ENCODE measurements around the gene C11orf86. TPM values are rescaled to one million over a fixed set of nuclear protein-coding genes. Genes with fewer than 3 reads are reported as not detected.
"Not testable (repeated sequence)": the region's sequence is repeated elsewhere in the genome, so short reads cannot be mapped to it uniquely, and the experiment has no call there.

Gene C11orf86
- total RNA-seq, 4 donors from 2014 or later, result not detected

GRCh38 chr11:66983275-66983924, 8.3 kb downstream of the C11orf86 start:
- DNase-seq (ENCODE audit: extremely low spot score), result no peak
- WGBS, result 81% methylated on average over 5 of the region's 5 CpGs
- TF ChIP-seq EP300 (IDR thresholded peaks at IDR 0.05) (no peak), POLR2AphosphoS5 (IDR thresholded peaks at IDR 0.05) (no peak), POLR2A (IDR thresholded peaks at IDR 0.05; ENCODE audit: low read depth) (no peak)
- TF ChIP-seq, protein P1, sequence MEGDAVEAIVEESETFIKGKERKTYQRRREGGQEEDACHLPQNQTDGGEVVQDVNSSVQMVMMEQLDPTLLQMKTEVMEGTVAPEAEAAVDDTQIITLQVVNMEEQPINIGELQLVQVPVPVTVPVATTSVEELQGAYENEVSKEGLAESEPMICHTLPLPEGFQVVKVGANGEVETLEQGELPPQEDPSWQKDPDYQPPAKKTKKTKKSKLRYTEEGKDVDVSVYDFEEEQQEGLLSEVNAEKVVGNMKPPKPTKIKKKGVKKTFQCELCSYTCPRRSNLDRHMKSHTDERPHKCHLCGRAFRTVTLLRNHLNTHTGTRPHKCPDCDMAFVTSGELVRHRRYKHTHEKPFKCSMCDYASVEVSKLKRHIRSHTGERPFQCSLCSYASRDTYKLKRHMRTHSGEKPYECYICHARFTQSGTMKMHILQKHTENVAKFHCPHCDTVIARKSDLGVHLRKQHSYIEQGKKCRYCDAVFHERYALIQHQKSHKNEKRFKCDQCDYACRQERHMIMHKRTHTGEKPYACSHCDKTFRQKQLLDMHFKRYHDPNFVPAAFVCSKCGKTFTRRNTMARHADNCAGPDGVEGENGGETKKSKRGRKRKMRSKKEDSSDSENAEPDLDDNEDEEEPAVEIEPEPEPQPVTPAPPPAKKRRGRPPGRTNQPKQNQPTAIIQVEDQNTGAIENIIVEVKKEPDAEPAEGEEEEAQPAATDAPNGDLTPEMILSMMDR (IDR thresholded peaks at IDR 0.05), result no peak
- Histone ChIP-seq H3K36me3 (no peaks in the 10 kb centered on the region), H3K27ac (replicated peaks in 1 of 4) (no peak overlapping the region), H3K27me3 (no peaks in the 10 kb centered on the region), H3K4me3 (no peak overlapping the region), H3K4me1 (peaks cover 15 to 29% (median 19%) of the 10 kb centered on the region in 4 donors), H3K9me3 (peaks cover 0 to 8% (median 5%) of the 10 kb centered on the region in 4 donors)
- intact Hi-C loops (cut with DNase I), result no loop called here

- Histone ChIP-seq H3K36me3 (no peaks in the 10 kb centered on the region), H3K4me3 (no peak overlapping the region), H3K27ac (replicated peaks in 1 of 4) (no peak overlapping the region), H3K27me3 (no peaks in the 10 kb centered on the region), H3K4me1 (peaks cover 15 to 29% (median 19%) of the 10 kb centered on the region in 4 donors), H3K9me3 (no peaks in the 10 kb centered on the region)
- 79% methylated on average over 6 of the region's 8 CpGs for WGBS
- no peak for DNase-seq (ENCODE audit: extremely low spot score)
- intact Hi-C loops (cut with DNase I), result no loop called here
- TF ChIP-seq EP300 (IDR thresholded peaks at IDR 0.05) (no peak), POLR2A (IDR thresholded peaks at IDR 0.05; ENCODE audit: low read depth) (no peak)
Measured at GRCh38 chr11:66985508-66986177, 10.5 kb downstream of the C11orf86 start.

- Histone ChIP-seq H3K27ac (replicated peaks in 1 of 4) (no peak overlapping the region), H3K9me3 (no peaks in the 10 kb centered on the region), H3K4me3 (no peak overlapping the region), H3K27me3 (no peaks in the 10 kb centered on the region), H3K36me3 (no peaks in the 10 kb centered on the region), H3K4me1 (peaks cover 15 to 29% (median 18%) of the 10 kb centered on the region in 4 donors)
- TF ChIP-seq EP300 (IDR thresholded peaks at IDR 0.05), result no peak
- no peak for TF ChIP-seq POLR2A (IDR thresholded peaks at IDR 0.05; ENCODE audit: low read depth)
- TF ChIP-seq POLR2AphosphoS5 (IDR thresholded peaks at IDR 0.05), result no peak
- TF ChIP-seq, protein P1 (IDR thresholded peaks at IDR 0.05), result no peak
- intact Hi-C loops (cut with DNase I), result no loop called here
- 83% methylated on average over 3 of the region's 7 CpGs for WGBS
- DNase-seq (ENCODE audit: extremely low spot score), result no peak
Measured at GRCh38 chr11:66986178-66986545, 11.1 kb downstream of the C11orf86 start.

GRCh38 chr11:66987158-66987620, 12.1 kb downstream of the C11orf86 start:
- TF ChIP-seq EP300 (IDR thresholded peaks at IDR 0.05) (no peak), POLR2A (IDR thresholded peaks at IDR 0.05; ENCODE audit: low read depth) (no peak), POLR2AphosphoS5 (IDR thresholded peaks at IDR 0.05) (no peak)
- TF ChIP-seq, protein P1 (IDR thresholded peaks at IDR 0.05), result no peak
- DNase-seq (ENCODE audit: extremely low spot score), result no peak
- WGBS, result 55% methylated on average over 3 of the region's 6 CpGs
- Histone ChIP-seq H3K4me1 (peaks cover 7 to 19% (median 9%) of the 10 kb centered on the region in 4 donors), H3K27ac (replicated peaks in 1 of 4) (no peak overlapping the region), H3K27me3 (no peaks in the 10 kb centered on the region), H3K4me3 (no peak overlapping the region), H3K9me3 (no peaks in the 10 kb centered on the region), H3K36me3 (no peaks in the 10 kb centered on the region)
- intact Hi-C loops (cut with DNase I), result no loop called here

DNA sequence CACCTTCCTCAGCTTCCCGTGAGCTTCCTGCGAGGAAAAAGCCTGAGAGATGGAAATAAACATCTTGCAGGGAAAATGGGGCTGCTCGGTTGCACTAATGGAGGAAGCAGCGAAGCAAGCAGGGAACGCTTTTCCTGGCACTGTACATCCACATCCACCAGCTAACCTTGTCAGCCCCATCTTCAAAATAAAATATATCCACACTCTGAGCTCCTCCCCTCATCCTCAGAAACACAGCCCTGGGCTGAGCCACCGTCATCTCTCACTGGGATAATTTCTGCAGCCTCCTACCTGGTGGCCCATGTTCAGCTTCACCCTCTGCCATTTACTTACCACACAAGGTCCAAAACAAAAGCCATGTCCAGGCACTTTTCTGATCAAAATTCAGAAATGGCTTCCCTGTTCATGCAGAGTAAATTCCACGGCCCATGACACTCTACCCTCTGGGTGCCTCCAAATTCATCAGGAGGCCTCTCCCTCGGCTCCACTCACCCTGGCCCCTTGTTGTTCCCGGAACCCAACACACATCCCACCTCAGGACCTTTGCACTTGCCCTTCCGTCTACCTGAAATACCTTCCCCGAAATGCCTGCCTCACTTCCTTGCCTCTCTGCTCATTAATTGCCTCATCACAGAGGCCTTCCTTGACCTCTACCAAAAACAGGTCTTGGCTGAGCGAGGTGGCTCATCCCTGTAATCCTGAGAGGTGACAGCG, 13.0 kb downstream of the C11orf86 start:
- no peak for TF ChIP-seq EP300 (IDR thresholded peaks at IDR 0.05)
- no peak for TF ChIP-seq POLR2A (IDR thresholded peaks at IDR 0.05; ENCODE audit: low read depth)
- TF ChIP-seq, protein P1 (IDR thresholded peaks at IDR 0.05), result no peak
- H3K4me3 ChIP-seq, result no peak overlapping the region
- no peak overlapping the region for H3K27ac ChIP-seq (replicated peaks in 1 of 4)
- H3K4me1 ChIP-seq, result peaks cover 6 to 16% (median 8%) of the 10 kb centered on the region in 4 donors
- H3K27me3 ChIP-seq, result no peaks in the 10 kb centered on the region
- no peak for DNase-seq (ENCODE audit: extremely low spot score)
- WGBS, result 83% methylated on average over 13 of the region's 13 CpGs
- no peaks in the 10 kb centered on the region for H3K9me3 ChIP-seq
- no peaks in the 10 kb centered on the region for H3K36me3 ChIP-seq
- intact Hi-C loops (cut with DNase I), result no loop called here

DNA sequence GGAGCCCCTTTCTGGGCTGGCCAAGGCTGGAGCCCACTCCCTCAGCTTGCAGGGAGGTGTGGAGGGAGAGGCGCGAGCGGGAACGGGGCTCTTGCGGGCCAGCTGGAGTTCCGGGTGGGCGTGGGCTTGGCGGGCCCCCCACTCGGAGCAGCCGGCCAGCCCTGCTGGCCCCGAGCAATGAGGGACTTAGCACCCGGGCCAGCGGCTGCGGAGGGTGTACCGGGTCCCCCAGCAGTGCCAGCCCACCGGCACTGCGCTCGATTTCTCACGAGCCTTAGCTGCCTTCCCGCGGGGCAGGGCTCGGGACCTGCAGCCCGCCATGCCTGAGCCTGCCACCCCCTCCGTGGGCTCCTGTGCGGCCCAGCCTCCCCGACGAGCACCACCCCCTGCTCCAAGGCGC, 13.6 kb downstream of the C11orf86 start:
- H3K9me3 ChIP-seq; DNase-seq (ENCODE audit: extremely low spot score); intact Hi-C loops (cut with DNase I); H3K36me3 ChIP-seq; H3K27ac ChIP-seq (replicated peaks in 1 of 4); H3K4me3 ChIP-seq; H3K27me3 ChIP-seq: not testable (repeated sequence)
- H3K4me1 ChIP-seq, result peaks cover 6 to 16% (median 8%) of the 10 kb centered on the region in 4 donors
- 97% methylated on average over 12 of the region's 28 CpGs for whole genome bisulfite sequencing

DNA sequence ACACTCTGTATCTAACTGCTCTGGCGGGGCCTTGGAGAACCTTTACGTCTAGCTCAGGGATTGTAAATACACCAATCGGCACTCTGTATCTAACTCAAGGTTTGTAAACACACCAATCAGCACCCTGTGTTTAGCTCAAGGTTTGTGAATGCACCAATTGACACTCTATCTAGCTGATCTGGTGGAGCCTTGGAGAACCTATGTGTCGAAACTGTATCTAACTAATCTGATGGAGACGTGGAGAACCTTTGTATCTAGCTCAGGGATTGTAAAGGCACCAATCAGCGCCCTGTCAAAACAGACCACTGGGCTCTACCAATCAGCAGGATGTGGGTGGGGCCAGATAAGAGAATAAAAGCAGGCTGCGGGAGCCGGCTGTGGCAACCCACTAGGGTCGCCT, 14.3 kb downstream of the C11orf86 start:
- 89% methylated on average over 6 of the region's 9 CpGs for WGBS
- peaks cover 6 to 12% (median 8%) of the 10 kb centered on the region in 4 donors for H3K4me1 ChIP-seq
- H3K27me3 ChIP-seq; H3K36me3 ChIP-seq; H3K4me3 ChIP-seq; DNase-seq (ENCODE audit: extremely low spot score); intact Hi-C loops (cut with DNase I); H3K27ac ChIP-seq (replicated peaks in 1 of 4); H3K9me3 ChIP-seq: not testable (repeated sequence)
